GM19240 (cell line): ENCODE results near the gene OR10G7.

Source experiments
- DNase-seq: peaks from one replicate; pipeline ENCODE4 v3.0.0; 2011; ENCODE audit warnings: low spot score; ENCODE audit not compliant: insufficient read length

OR10G7 gene

GRCh38 chr11:124041254-124041653 is at the start of gene OR10G7:
OR10G7 (minus strand) TSS chr11:124041325; CDS start chr11:124039001, 2,324 bp downstream.
- no peak for DNase-seq

GRCh38 chr11:124085997-124086846 is 45.1 kb upstream of the OR10G7 start:
- no peak for DNase-seq

- no peak for DNase-seq
Measured at GRCh38 chr11:124085583-124085982, 44.5 kb upstream of the OR10G7 start.

GRCh38 chr11:124082371-124082770 is 41.2 kb upstream of the OR10G7 start:
- DNase-seq: no peak

GRCh38 chr11:124081483-124081882 is 40.4 kb upstream of the OR10G7 start:
- DNase-seq: no peak

GRCh38 chr11:124080327-124081001 is 39.3 kb upstream of the OR10G7 start:
- DNase-seq: no peak

GRCh38 chr11:124079631-124080326 is 38.7 kb upstream of the OR10G7 start:
- DNase-seq: no peak

GRCh38 chr11:124078591-124078990 is 37.5 kb upstream of the OR10G7 start:
- no peak for DNase-seq

- no peak for DNase-seq
Measured at GRCh38 chr11:124077266-124077665, 36.1 kb upstream of the OR10G7 start.

- DNase-seq: no peak
Measured at GRCh38 chr11:124075841-124076651, 34.9 kb upstream of the OR10G7 start.

GRCh38 chr11:124075492-124075840 is 34.3 kb upstream of the OR10G7 start:
- DNase-seq: no peak

GRCh38 chr11:124074554-124074953 is 33.4 kb upstream of the OR10G7 start:
- DNase-seq: no peak

GRCh38 chr11:124072147-124072546 is 31.0 kb upstream of the OR10G7 start:
- DNase-seq: no peak

- DNase-seq: no peak
Measured at GRCh38 chr11:124071623-124071948, 30.5 kb upstream of the OR10G7 start.

- no peak for DNase-seq
Measured at GRCh38 chr11:124070915-124071622, 29.9 kb upstream of the OR10G7 start.

GRCh38 chr11:124069429-124070401 is 28.6 kb upstream of the OR10G7 start:
- DNase-seq: no peak

- DNase-seq: no peak
Measured at GRCh38 chr11:124068601-124069110, 27.5 kb upstream of the OR10G7 start.

- no peak for DNase-seq
Measured at GRCh38 chr11:124052966-124053365, 11.8 kb upstream of the OR10G7 start.

GRCh38 chr11:124050748-124051147 is 9.6 kb upstream of the OR10G7 start:
- no peak for DNase-seq
